ENCODE measurements around the gene PTGS2.

The PTGS2 gene

GRCh38 chr1:186680245-186681061, at the start of gene PTGS2:
Gene PTGS2 (minus strand): TSS chr1:186680423. CDS start chr1:186680290, 133 bp downstream.
- DNase-seq = peak; percentile 84

GRCh38 chr1:186722711-186723309, 42.6 kb upstream of the PTGS2 start:
- DNase-seq = peak; percentile 7

GRCh38 chr1:186717286-186717685, 37.1 kb upstream of the PTGS2 start:
- no peak for DNase-seq

- DNase-seq = no peak
These were observed 35.9 kb upstream of the PTGS2 start for GRCh38 chr1:186715887-186716809.

GRCh38 chr1:186710696-186711095, 30.5 kb upstream of the PTGS2 start:
- no peak for DNase-seq

GRCh38 chr1:186708694-186709097, 28.5 kb upstream of the PTGS2 start:
- DNase-seq = no peak

- no peak for DNase-seq
These were observed 23.1 kb upstream of the PTGS2 start for GRCh38 chr1:186703209-186703766.

- DNase-seq = no peak
These were observed 20.5 kb upstream of the PTGS2 start for GRCh38 chr1:186700722-186701121.

GRCh38 chr1:186699519-186699918, 19.3 kb upstream of the PTGS2 start:
- DNase-seq = no peak

GRCh38 chr1:186689907-186690306, 9.7 kb upstream of the PTGS2 start:
- no peak for DNase-seq

- DNase-seq = no peak
These were observed 9.2 kb upstream of the PTGS2 start for GRCh38 chr1:186689376-186689775.

- DNase-seq = no peak
These were observed 3.6 kb upstream of the PTGS2 start for GRCh38 chr1:186683652-186684410.

GRCh38 chr1:186682736-186683135, 2.5 kb upstream of the PTGS2 start:
- DNase-seq = no peak

- DNase-seq = peak; percentile 20
These were observed 1.6 kb upstream of the PTGS2 start for GRCh38 chr1:186681801-186682200.

GRCh38 chr1:186681121-186681520, 898 bp upstream of the PTGS2 start:
- no peak for DNase-seq

GRCh38 chr1:186679924-186680244, 339 bp downstream of the PTGS2 start:
- DNase-seq = no peak

GRCh38 chr1:186678155-186678554, 2.1 kb downstream of the PTGS2 start:
- no peak for DNase-seq

- DNase-seq = no peak
These were observed 7.6 kb downstream of the PTGS2 start for GRCh38 chr1:186672596-186672995.

GRCh38 chr1:186672131-186672530, 8.1 kb downstream of the PTGS2 start:
- no peak for DNase-seq

- DNase-seq = no peak
These were observed 8.9 kb downstream of the PTGS2 start for GRCh38 chr1:186671136-186671825.

- no peak for DNase-seq
These were observed 9.7 kb downstream of the PTGS2 start for GRCh38 chr1:186670297-186671135.
